Hair follicular keratinocyte (primary cell): ENCODE measurements around the gene NLN. TPM values are rescaled to one million over a fixed set of nuclear protein-coding genes. Genes with fewer than 3 reads are reported as not detected.

Experiments used
- total RNA-seq: library from RNA; depleted of rRNA; stranded (reverse); fragments of >200 nt; gene quantifications from 2 replicates; pipeline ENCODE4 v1.2.3, GENCODE V29; 2015

The NLN gene
- 22.5 and 26.4 TPM in 2 replicates for total RNA-seq

GRCh38 chr5:65721720-65722574, at the start of gene NLN, which contains the start of gene SGTB:
TSS of gene NLN (plus strand) at chr5:65722205. CDS start at chr5:65722374, 169 bp downstream.
TSS of gene SGTB (minus strand) at chr5:65722109. CDS start at chr5:65720807, 1,302 bp downstream.

Other genes starting within 250 kb of the NLN start
- 22.0 and 24.4 TPM in 2 replicates for gene ADAMTS6, start 240.3 kb upstream of the NLN start, total RNA-seq
- 10.5 and 21.7 TPM in 2 replicates for gene CENPK, start 159.0 kb upstream of the NLN start, total RNA-seq
- 17.5 and 20.1 TPM in 2 replicates for gene PPWD1, start 158.9 kb upstream of the NLN start, total RNA-seq
- 5.9 and 8.8 TPM in 2 replicates for gene TRIM23, start 97.9 kb upstream of the NLN start, total RNA-seq
- gene SHLD3, start 97.2 kb upstream of the NLN start, total RNA-seq: 1.8 and 3.6 TPM in 2 replicates
- 11.8 and 19.6 TPM in 2 replicates for gene TRAPPC13, start 97.2 kb upstream of the NLN start, total RNA-seq
- gene SGTB, start 96 bp upstream of the NLN start, total RNA-seq: 8.0 and 14.4 TPM in 2 replicates
- 24.2 and 33.3 TPM in 2 replicates for gene ERBIN, start 204.4 kb downstream of the NLN start, total RNA-seq